Measurements from ENCODE around the gene FLT3. TPM values are rescaled to one million over a fixed set of nuclear protein-coding genes. Genes with fewer than 3 reads are reported as not detected.

Gene FLT3
- total and polyA plus RNA-seq, 12 donors = 0.07 to 0.95 (median 0.16) TPM; not detected in 5

DNA sequence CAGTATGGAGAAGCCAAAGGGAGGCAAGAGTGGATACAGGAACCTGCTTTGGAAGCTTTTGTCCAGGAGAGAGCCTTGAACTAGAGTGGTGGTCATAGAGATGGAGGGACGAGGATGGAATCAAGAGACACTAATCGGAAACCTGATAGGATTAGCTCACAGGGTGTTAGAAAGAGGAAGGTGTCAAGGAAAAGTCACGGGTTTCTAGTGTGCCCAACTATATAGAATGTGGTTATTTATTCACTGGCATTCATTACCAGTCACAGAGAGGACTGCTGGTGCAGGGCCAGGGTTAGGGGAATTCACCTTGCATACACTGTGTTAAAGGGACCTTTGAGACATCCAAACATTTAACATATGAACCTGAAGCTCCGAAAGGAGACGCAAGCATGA is 68.5 kb downstream of the FLT3 start:
- H3K27ac ChIP-seq = peak overlapping the region in 1 of 10 donors; percentile 12
- no peak for TF ChIP-seq CTCF (IDR thresholded peaks at IDR 0.05)
- peak in 2 of 8 donors; percentile 9 to 17 for ATAC-seq
- H3K9me3 ChIP-seq = no peaks in the 10 kb centered on the region
- no peaks in the 10 kb centered on the region for H3K36me3 ChIP-seq
- peaks cover 0 to 38% (median 4%) of the 10 kb centered on the region in 7 donors for H3K27me3 ChIP-seq
- 80 to 89% methylated on average over 5 of the region's 5 CpGs for WGBS, 2 donors
- peaks cover 0 to 20% (median 0%) of the 10 kb centered on the region in 9 donors for H3K4me1 ChIP-seq
- H3K4me3 ChIP-seq = no peak overlapping the region
- intact Hi-C loops (cut with DNase I) = no loop called here
- DNase-seq = no peak

DNA sequence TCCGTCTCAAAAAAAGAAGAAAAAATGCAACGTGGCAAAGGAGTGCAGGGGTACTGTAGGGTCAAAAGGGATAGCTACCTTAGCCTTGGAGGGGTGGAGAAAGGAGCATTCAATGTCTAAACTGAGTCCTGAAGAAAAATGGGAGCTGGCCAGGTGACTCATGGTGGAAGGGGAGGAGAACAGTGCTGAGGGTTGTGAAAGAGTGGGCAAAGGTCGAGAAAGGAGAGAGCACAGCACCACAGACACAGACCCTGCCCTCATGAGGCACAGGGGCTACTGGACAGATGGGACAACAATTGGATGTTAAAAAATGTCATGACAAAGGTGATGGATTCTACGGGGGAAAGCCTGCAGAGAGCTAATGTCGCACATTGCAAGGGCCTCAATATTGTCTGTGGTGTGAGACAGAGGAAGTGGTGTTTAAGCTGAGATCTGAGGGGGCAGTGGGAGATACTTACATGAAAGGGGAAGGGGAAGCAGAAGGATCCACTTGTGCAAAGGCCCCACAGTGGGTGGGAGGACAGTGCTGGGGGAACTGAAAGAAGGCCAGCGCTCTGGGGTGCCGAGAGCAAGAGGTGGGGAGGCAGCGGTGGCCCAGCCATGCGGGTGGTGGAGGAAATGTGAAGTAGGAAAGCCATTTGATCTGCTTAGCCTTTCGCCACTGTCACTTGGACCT is 69.0 kb downstream of the FLT3 start:
- H3K4me3 ChIP-seq = no peak overlapping the region
- peaks cover 0 to 20% (median 0%) of the 10 kb centered on the region in 9 donors for H3K4me1 ChIP-seq
- no peak for TF ChIP-seq CTCF (IDR thresholded peaks at IDR 0.05)
- H3K27me3 ChIP-seq = peaks cover 0 to 43% (median 4%) of the 10 kb centered on the region in 7 donors
- intact Hi-C loops (cut with DNase I) = no loop called here
- ATAC-seq (peak in 6 of 8 donors; percentile 42 to 63 (median 56)), DNase-seq (peak; percentile 16 to 28)
- no peaks in the 10 kb centered on the region for H3K9me3 ChIP-seq
- H3K27ac ChIP-seq = peak overlapping the region in 1 of 10 donors; percentile 14
- no peaks in the 10 kb centered on the region for H3K36me3 ChIP-seq
- 87 to 91% methylated on average over 9 to 10 of the region's 10 CpGs for WGBS, 2 donors

DNA sequence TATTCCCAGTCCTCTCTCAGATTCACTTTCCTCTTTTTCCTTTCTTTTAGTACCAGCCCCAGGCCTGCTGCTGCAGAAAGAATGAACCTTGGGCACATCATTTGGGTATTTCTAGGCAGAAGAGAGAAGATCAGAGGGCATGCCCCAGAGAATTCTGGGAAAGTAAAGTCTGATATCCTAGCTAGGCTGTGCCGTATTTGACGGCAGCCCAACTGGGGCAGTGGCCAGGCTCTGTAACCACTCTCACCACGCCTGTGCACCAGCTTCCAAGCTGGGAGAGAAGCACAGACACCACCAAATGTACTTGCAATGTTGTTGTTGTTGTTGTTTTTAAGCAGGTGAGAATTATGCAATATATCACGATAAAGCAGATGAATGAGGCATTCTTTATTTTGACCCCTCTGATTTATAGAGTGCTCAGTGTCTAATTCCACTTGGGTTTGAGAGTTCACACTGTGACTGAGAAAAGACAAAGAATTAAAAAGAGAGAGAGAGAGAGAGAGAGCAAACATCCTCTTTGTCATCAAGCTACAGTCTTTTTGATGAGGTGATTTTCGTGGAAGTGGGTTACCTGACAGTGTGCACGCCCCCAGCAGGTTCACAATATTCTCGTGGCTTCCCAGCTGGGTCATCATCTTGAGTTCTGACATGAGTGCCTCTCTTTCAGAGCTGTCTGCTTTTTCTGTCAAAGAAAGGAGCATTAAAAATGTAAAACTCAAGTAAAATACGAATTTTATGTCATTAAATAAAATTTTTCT is 72.6 kb downstream of the FLT3 start:
- WGBS, 2 donors = 82 to 84% methylated on average over 8 of the region's 8 CpGs
- TF ChIP-seq CTCF (IDR thresholded peaks at IDR 0.05) = no peak
- DNase-seq (no peak), ATAC-seq (no peak)
- intact Hi-C loops (cut with DNase I) = no loop called here
- no peak overlapping the region for H3K4me3 ChIP-seq
- no peaks in the 10 kb centered on the region for H3K36me3 ChIP-seq
- peaks cover 0 to 33% (median 0%) of the 10 kb centered on the region in 7 donors for H3K27me3 ChIP-seq
- H3K27ac ChIP-seq = no peak overlapping the region
- H3K4me1 ChIP-seq = peaks cover 0 to 20% (median 0%) of the 10 kb centered on the region in 9 donors
- H3K9me3 ChIP-seq = no peaks in the 10 kb centered on the region

DNA sequence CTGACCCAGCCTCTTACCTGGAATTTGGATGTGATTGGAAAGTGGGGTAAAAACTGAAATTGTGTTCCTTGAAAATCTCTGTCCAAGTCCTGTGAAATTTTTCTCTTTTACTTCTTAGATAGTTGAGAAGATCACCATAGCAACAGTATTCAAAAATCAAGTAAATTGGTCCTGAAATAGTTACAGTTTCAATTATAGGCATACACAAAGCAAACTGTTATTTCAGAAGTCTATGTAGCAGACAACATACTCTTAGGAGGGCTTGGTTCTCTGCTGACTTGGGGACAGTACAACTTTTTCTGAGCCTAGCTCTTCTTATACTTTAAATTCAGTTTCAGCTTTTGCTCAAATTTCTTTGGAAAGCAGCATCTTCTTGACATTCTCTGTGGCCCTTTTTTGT is 73.3 kb downstream of the FLT3 start:
- ATAC-seq = no peak
- H3K4me3 ChIP-seq = no peak overlapping the region
- no peaks in the 10 kb centered on the region for H3K9me3 ChIP-seq
- no peak for TF ChIP-seq CTCF (IDR thresholded peaks at IDR 0.05)
- no peaks in the 10 kb centered on the region for H3K36me3 ChIP-seq
- intact Hi-C loops (cut with DNase I) = no loop called here
- H3K4me1 ChIP-seq = peaks cover 0 to 13% (median 0%) of the 10 kb centered on the region in 9 donors
- no peak overlapping the region for H3K27ac ChIP-seq
- peaks cover 0 to 33% (median 0%) of the 10 kb centered on the region in 7 donors for H3K27me3 ChIP-seq
- DNase-seq = no peak
